DND-41 (cell line): ENCODE data around the gene EZH1.

Experiments
- ATAC-seq: fragments of 200-7000 bp; cut with Tn5 transposase; 3 replicates; pipeline ENCODE4 v1.9.1; 2021; ENCODE audit warnings: low read depth; ENCODE audit not compliant: insufficient read depth
- DNase-seq: peaks from one replicate; pipeline ENCODE4 v3.0.0-alpha.2; 2020
- H2AFZ ChIP-seq: 2 replicates; pipeline ENCODE4 v1.6.0; 2012; ENCODE audit warnings: low read depth, low read length
- H3K27ac ChIP-seq: 2 replicates; pipeline ENCODE4 v1.5.1; 2012; ENCODE audit warnings: low read length, inconsistent platforms
- H3K27me3 ChIP-seq: fragments of 200-600 bp; sonication (generic); 2 replicates; pipeline ENCODE4 v1.6.0; 2012; ENCODE audit warnings: low read length, mild to moderate bottlenecking, inconsistent platforms; ENCODE audit not compliant: insufficient read depth, poor library complexity
- H3K36me3 ChIP-seq: 2 replicates; pipeline ENCODE4 v1.5.1; 2012; ENCODE audit warnings: low read length, inconsistent platforms; ENCODE audit not compliant: insufficient read depth
- H3K4me1 ChIP-seq: 2 replicates; pipeline ENCODE4 v1.5.1; 2012; ENCODE audit warnings: mild to moderate bottlenecking, low read length; ENCODE audit not compliant: insufficient read depth
- H3K4me2 ChIP-seq: 2 replicates; pipeline ENCODE4 v1.6.0; 2012; ENCODE audit warnings: mild to moderate bottlenecking, moderate library complexity, low read length, inconsistent platforms; ENCODE audit not compliant: insufficient read depth
- H3K4me3 ChIP-seq, 2 experiments: fragments of 200-600 bp in 1 of 2; shearing (Covaris generic) in 1 of 2; 2 replicates each; pipeline ENCODE4 v1.5.1; 2012 to 2016; ENCODE audit warnings: inconsistent platforms in 2 of 2, low read length in 2 of 2, mild to moderate bottlenecking in 2 of 2, low read depth in 1 of 2, moderate library complexity in 1 of 2
- H3K79me2 ChIP-seq: 2 replicates; pipeline ENCODE4 v1.6.0; 2012; ENCODE audit warnings: low read length, inconsistent platforms; ENCODE audit not compliant: insufficient read depth
- H3K9ac ChIP-seq: 2 replicates; pipeline ENCODE4 v1.6.0; 2012; ENCODE audit warnings: low read depth, mild to moderate bottlenecking, inconsistent platforms, low read length, moderate library complexity
- H3K9me3 ChIP-seq: 2 replicates; pipeline ENCODE4 v1.5.1; 2012; ENCODE audit warnings: low read length, moderate library complexity, mild to moderate bottlenecking, inconsistent platforms; ENCODE audit not compliant: insufficient read depth, severe bottlenecking
- H4K20me1 ChIP-seq: 2 replicates; pipeline ENCODE4 v1.6.0; 2012; ENCODE audit warnings: low read length; ENCODE audit not compliant: insufficient read depth
- EZH2 ChIP-seq: IDR thresholded peaks from 3 replicates; pipeline ENCODE4 v1.6.1; 2012; ENCODE audit warnings: borderline replicate concordance, low read depth, mild to moderate bottlenecking, moderate library complexity, low read length, inconsistent platforms; ENCODE audit not compliant: severe bottlenecking
- TF ChIP-seq, protein P1 (sequence below): IDR thresholded peaks from 2 replicates; pipeline ENCODE4 v1.5.1; 2012; ENCODE audit warnings: borderline replicate concordance, low read length, moderate library complexity, mild to moderate bottlenecking; ENCODE audit not compliant: poor library complexity, severe bottlenecking; ENCODE audit errors: extremely low read depth

EZH1 gene

DNA sequence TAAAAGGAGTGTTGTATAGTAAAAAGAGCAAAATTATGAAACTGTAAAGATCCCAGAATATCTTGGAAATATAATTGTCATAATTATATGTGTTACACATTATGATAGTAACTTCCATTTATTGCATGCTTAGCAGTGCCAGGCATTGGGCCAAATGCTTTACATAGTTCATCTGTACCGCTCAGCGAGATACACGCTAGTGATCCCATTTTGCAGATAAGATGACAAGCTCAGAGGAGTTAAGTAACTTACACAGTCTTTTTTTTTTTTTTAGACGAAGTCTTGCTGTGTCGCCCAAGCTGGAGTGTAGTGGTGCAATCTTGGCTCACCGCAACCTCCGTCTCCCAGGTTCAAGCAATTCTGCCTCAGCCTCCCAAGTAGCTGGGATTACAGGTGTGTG is 6.8 kb upstream of the EZH1 start:
- no peak for DNase-seq
- Histone ChIP-seq H3K27ac (no peak overlapping the region), H4K20me1 (no peaks in the 10 kb centered on the region), H3K9me3 (no peaks in the 10 kb centered on the region), H3K27me3 (peaks cover 8% of the 10 kb centered on the region), H3K4me3 (no peak overlapping the region), H3K36me3 (no peaks in the 10 kb centered on the region), H3K9ac (no peak overlapping the region), H3K4me2 (no peak overlapping the region), H3K79me2 (no peaks in the 10 kb centered on the region), H3K4me1 (no peaks in the 10 kb centered on the region), H2AFZ (no peak overlapping the region)
- no peak for TF ChIP-seq EZH2
- TF ChIP-seq, protein P1, sequence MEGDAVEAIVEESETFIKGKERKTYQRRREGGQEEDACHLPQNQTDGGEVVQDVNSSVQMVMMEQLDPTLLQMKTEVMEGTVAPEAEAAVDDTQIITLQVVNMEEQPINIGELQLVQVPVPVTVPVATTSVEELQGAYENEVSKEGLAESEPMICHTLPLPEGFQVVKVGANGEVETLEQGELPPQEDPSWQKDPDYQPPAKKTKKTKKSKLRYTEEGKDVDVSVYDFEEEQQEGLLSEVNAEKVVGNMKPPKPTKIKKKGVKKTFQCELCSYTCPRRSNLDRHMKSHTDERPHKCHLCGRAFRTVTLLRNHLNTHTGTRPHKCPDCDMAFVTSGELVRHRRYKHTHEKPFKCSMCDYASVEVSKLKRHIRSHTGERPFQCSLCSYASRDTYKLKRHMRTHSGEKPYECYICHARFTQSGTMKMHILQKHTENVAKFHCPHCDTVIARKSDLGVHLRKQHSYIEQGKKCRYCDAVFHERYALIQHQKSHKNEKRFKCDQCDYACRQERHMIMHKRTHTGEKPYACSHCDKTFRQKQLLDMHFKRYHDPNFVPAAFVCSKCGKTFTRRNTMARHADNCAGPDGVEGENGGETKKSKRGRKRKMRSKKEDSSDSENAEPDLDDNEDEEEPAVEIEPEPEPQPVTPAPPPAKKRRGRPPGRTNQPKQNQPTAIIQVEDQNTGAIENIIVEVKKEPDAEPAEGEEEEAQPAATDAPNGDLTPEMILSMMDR, result no peak
- ATAC-seq, result no peak

DNA sequence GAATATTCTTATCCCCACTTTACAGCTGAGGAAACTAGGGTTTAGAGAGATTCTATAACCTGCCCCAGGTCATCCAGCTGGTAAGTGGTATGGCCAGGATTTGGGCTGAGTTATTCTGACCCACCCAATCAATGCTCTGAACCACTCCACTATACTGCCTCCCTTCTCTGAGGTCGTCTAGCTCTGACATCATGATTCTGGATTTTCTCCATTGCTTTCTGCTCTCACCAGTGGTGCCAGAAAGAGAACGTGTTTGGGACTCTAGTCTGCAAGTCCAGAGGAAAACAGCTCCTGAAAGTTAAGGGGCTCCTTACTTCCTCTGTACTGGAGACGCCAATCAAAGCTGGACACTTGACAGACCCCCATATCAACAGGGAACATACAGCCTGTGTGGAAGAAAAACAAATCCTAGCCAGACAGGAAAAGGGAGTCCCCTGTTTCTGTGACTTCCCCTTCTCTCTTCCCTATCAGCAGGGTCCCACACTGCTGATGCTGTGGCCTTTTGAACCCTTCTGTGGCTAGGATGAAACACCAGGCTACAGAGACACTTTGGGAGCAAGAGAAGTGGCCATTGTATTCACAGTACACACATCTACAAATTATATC is 6.0 kb upstream of the EZH1 start:
- Histone ChIP-seq H4K20me1 (no peaks in the 10 kb centered on the region), H3K27ac (no peak overlapping the region), H3K9ac (no peak overlapping the region), H3K4me1 (peaks cover 3% of the 10 kb centered on the region), H3K4me3 (no peak overlapping the region), H3K27me3 (peaks cover 8% of the 10 kb centered on the region), H3K79me2 (no peaks in the 10 kb centered on the region), H3K4me2 (no peak overlapping the region), H3K9me3 (no peaks in the 10 kb centered on the region), H3K36me3 (no peaks in the 10 kb centered on the region), H2AFZ (no peak overlapping the region)
- ATAC-seq (no peak), DNase-seq (no peak)
- TF ChIP-seq, protein P1, result no peak
- no peak for TF ChIP-seq EZH2

DNA sequence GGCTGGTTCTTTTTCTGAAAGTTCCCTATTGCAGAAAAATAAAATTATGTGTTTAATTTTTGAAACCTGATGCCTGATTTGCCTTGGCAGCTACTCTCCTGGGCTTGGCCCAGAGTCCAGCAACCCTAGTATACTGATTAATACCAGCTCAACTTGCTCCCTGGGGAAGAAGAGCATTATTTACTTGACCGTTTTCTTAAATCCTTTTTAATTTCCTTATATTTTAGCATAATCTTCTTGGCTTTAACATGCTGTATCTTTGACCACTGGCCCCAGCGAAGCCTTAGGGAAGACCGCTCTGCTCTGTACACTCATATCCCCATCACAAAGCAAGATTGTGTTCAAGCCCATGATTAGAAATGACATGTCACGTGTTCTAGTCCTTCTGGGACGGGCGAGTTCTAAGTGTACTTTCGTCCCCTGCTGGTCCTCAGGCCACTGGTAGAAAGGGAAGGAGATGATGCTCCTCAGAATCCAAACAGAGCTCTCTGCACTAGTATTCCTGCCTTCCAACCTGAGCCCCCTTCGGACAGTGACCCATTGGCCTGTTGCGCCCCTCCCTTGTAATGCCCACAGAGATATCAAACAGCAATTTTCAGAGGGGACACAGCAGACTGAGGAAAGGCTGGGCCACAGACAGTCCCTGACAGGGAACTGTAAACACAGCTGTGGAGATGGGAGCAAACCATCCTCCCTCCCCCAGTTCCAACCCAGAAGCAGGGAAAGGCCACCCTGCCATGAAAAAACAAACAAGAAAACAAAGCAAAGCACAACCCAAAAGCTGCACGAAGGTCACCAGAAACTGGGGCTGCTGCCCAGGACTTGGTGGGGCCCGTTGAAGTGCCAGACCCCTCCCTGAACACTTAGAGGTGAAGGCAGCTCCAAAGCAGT is 4.3 kb upstream of the EZH1 start:
- ATAC-seq, result no peak
- Histone ChIP-seq H3K9me3 (no peaks in the 10 kb centered on the region), H3K79me2 (peaks cover 7% of the 10 kb centered on the region), H3K4me3 (no peak overlapping the region), H3K36me3 (no peaks in the 10 kb centered on the region), H4K20me1 (no peaks in the 10 kb centered on the region), H3K4me1 (peaks cover 14% of the 10 kb centered on the region), H2AFZ (no peak overlapping the region), H3K27me3 (no peaks in the 10 kb centered on the region), H3K27ac (no peak overlapping the region), H3K4me2 (no peak overlapping the region), H3K9ac (no peak overlapping the region)
- no peak for TF ChIP-seq EZH2
- TF ChIP-seq, protein P1, result no peak
- no peak for DNase-seq
